ENCODE results near the gene CRPPA.

CRPPA gene

DNA sequence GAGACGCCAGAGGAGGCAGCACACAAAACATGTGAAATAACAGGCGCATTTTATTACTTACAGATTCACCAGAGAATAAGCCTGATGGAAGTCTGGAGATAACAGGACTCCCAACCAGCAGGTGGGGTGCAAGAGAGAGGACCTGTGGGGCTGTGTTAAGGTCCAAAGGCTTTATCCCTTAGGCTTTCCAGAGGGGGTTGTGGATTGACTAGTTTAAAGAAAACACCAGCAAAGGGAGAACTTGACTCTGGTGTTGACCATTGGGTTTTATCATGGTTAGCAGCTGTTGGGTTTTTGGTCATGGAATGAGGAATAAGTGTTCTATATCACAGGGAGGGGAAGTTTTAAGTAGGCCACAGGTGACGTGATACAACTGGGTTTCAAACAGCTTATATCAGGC lies 1.6 kb upstream of the CRPPA start:
- DNase-seq: no peak

DNA sequence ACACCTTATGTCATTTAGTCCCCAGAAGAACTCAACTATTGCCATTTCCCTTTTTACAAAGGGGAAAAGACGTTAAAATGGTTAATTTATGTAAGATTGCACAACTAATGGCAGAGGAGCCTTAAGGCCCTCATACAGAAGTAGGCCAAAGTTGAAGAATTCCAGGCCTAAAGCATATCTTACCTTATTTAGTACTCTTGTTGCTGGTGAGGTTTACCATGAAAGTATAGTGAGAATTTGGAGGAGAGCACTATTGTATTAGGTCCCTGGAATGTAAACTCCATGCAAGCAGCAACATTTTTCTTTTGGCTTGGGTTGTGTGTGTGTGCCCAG lies 731 bp upstream of the CRPPA start:
- peak; percentile 77 for DNase-seq

DNA sequence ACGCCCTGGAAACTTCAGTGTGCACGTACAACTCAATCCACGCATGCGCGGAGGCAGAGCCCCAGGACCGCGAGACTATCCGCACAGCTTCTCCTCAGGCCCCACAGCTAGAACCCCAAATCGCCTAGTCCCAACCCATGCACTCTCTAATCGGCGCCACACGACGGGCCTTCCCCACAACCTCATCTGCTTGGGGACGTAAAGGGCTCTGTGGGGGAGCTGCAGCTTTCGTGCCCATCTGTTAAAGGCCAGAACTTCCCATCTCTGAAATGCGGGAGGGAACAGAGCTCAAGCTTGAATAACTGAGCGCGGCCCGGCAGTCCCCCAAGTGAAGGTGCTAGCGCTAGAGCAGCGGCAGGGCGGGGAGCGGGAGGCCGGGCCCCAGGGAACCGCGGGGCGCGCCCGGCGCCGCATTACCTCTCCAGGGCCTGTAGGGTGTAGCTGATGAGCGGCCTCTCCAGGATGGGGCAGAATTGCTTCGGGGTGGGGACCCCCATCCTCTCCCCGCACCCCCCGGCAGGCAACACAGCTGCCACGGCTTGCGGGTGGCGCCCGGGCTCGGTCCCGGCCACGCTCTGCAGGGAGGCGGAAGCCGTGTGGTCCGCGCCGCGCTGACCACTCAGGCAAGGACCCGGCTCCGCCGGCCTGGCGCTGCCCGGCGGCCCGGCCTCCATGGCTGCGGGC lies 547 bp downstream of the CRPPA start:
- peak; percentile 90 for DNase-seq

DNA sequence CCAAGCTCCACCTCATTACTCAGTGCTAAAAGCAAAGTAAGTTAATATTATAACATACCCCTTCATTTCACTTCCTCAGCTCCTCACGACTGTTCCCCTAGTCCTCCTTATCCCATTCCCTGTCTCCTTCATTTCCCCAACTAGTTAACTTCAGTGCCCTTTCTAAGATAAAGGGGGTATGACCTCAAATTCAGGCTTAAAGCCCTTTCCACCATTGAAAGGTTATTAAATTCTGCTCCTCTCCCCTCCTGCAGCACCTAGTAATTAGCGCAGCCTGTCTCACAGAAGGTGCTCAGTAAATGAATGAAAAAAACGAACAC lies 1.0 kb downstream of the CRPPA start:
- no peak for DNase-seq

DNA sequence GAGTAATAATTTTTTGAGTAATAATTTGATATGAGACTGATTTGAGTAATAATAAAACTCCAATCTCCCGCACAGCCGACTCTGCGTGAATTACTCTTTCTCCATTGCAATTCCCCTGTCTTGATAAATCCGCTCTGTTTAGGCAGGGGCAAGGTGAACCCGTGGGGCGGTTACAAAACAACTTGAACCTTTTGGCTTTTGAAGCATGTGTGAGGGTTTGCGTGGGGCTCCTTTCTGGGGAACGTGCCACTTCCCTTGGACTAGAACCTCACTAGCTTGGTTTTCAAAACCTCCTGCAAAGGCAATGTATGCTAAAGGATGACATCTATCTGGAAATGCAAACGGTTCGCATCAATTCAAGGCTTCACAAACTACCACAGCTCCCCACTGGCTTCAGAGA lies 1.5 kb downstream of the CRPPA start:
- DNase-seq: no peak

DNA sequence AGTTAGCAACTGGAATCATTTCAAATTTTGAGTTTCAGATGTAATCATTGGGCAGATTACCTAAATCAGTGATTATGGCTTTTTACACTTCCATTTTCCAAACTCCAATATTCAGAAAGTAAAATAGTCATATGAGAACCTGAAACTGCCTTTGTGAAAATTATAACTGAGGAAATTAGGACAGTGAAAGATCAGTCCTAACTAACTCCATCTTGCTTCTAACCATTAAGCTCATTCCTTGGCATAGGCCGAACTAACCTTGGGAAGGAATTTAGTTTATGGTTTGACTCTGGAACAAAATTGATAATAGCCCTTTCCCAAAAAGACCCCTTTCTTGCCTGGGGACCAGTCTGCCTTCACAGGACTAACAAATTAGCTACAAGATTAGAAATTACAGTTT lies 2.2 kb downstream of the CRPPA start:
- DNase-seq: no peak

DNA sequence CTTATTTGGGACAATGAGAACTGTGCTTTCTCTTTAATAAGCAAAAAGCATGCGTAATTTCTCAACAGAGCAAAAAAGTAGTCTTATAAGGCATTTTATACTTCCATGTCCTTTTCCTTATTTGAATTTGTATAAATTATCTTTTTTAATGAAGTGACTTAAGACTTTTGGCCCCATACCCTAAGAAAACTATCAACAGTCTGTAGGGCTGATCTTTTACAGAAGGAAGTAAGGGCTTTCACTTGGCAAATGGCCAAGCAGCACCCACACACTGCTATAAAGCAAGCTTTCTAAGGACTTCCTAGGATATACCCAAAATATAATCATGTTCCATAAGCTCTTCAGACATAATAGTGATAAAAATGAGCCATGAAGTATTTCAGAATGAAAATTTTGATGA lies 3.4 kb downstream of the CRPPA start:
- no peak for DNase-seq

DNA sequence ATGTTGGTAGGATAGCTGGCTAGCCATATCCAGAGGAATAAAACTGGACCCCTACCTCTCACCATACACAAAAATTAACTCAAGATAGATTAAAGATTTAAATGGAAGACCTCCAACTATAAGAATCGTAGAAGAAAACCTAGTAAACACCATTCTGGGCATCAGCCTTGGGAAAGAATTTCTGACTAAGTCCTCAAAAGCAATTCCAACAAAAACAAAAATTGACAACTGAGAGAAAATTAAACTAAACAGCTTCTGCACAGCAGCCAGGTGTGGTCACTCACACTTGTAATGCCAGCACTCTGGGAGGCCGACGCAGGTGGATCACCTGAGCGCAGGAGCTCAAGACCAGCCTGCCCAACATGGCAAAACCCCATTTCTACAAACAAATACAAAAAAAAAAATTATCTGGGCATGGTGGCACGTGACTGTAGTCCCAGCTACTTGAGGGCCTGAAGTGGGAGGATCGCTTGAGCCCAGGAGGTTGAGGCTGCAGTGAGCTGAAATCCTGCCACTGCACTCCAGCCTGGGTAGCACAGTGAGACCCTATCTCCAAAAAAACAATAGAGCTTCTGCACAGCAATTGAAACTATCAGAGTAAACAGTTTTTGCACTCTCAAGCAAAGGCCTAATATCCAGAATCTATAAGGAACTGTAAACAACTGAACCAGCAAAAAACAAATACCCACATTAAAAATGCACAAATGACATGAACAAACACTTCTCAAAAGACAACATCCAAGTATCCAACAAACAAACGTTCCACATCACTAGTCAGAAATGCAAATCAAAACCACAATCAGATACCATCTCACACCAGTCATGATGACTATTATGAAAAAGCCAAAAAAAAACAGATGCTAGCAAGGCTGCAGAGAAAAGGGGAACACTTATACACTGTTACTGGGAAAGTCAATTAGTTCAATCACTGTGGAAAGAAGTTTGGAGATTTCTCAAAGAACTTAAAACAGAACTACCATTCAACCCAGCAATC lies 4.8 kb downstream of the CRPPA start:
- DNase-seq: peak; percentile 77

DNA sequence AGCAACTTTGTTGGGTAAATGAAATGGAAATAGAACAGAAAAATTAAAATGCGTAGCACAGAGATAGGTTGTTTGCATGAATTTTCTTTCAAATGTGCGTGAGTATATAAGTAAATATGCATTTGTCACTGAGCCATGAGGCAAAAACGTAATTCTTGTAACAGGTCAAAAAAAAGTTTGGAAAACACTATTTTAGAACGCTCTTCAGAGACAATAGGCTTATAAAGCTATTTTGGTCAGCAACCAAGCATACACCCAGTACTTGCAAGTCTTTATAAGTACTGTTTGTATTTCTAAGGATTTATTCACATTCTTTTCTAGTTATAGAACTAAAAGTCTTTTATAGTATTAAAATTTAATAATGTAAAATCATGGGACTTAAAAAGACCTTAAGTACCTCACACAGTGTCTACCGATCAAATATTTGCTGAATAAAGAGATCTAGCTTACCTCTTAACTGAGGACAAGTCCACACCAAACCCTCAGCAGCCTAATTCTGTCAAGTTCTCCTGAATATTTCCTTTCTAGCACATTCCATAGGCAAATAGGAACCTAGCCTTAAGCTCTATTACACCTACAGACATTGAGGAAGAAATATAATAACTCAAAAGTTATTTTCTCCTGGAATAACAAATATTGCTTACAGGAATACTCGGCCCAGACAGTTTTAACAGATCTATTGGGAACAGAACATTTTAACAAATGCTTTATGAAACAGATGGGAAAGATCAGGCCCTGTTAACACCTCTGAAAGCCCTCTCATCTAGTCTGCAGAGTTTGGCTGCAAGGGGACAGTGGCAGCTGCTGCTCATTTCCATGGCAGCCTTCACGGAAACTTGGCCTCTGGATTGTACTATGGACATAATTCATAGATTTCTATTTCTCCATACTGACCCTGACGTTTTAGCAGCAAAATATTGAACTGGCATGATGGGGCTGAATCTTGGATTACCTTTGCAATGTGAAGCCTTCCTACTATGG lies 8.8 kb downstream of the CRPPA start:
- DNase-seq: no peak

DNA sequence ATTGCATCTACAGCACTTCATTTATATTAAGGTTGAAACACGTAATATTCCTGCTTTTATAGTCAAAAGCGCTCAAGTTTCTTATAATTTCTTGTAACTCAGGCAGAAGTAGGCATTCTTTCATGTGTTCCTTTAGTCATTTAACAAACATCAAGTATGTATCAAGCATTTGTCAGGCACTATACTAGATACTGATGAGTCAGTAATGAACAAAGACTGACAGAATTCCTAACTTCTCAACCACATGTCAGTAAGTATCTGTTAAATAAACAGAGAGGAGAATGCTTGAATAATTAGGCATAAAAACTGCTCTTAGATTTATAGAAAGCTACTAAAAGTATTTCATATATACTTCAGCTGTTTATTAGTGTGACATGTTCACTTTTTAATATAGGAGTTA lies 9.9 kb downstream of the CRPPA start:
- peak; percentile 29 for DNase-seq

DNA sequence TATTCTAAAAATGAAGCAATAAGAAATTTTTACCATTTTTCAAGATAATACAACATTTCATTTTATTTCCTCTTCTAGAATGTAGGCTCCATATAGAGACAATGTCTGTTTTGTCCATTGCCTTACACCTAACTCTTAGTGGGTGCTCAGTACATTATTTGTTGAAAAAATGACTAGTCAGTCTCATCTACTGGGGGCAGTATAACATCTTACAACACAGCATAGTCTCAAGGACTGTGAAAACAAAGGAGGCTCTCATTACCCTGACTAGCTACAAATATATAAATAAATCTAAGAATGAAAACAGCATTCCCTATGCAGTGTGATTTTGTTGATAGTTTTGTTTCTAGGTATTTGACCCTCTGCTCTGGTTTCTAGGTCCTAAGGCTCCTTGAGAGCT lies 11.6 kb downstream of the CRPPA start:
- DNase-seq: no peak

DNA sequence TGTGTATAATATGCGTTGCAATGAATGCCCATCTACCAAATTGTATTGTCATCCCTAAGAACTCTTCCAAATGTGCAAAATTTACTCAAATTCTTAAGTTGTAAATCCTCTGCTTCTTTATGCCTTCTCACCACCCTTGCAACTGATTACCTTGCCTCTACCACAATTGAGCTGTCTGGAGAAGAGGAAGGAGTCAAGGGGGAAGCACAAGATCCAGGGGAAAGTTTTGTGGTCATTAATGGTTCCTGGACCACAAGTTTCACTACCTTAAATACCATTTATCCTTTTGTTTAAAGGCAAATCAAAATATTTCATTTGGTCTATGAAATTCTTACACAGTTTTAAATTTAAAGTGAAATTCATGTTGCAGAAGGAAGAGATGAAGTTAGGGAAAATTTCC lies 16.7 kb downstream of the CRPPA start:
- DNase-seq: no peak

DNA sequence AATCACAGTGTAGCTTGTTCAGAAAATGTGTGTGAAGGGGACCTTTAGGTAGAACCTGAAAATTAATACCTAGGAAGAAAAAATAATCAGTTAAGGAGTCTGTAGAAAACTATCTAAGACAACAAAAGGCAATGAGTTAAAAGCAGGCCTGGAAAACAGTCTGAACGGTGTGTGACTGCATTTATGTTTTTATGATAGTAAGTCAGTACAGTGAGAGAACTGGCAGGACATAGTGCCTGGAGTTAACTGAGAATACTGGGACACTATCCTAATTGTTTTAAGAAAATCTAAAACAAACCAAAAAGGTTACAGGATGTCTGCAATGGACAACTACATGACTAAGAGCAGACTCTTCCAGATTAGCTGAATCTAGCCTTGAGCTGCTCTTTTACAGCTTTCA lies 17.9 kb downstream of the CRPPA start:
- DNase-seq: no peak

DNA sequence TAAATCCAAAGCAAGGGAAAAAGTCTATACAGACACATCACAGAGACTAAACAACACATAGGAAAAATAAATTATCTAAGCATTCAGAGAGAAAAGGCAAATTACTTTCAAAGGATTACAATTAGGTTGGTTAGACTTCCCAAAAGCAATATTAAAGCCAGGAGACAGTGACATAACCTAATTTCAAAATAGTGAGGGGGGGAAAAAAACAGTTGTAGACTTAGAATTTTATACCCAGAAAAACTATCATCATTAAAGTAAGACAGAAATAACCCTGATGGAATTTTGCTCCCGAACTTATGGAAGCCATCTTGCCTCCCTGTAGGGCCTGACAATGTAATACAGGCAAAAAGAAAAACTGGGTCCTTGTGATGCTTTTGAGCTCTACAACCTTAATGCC lies 18.4 kb downstream of the CRPPA start:
- no peak for DNase-seq

DNA sequence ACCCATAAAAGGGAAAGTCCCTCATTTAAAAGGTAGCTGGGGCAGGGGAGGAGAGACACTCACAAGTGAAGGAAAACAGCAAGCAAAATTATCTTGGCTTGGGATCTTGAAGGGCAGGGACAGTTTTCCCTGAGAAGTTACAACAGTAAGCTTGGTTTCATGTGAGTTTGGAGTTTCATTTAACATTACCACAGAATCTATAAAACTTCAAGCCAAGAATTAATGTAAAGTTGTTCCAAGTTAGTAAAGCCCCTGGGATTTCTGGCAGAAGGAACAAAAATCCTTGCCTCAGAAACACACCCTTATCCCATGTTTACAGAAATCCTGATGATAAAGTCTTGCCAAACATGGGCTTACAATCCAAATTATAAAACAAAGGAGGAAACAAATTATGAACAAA lies 19.2 kb downstream of the CRPPA start:
- no peak for DNase-seq

DNA sequence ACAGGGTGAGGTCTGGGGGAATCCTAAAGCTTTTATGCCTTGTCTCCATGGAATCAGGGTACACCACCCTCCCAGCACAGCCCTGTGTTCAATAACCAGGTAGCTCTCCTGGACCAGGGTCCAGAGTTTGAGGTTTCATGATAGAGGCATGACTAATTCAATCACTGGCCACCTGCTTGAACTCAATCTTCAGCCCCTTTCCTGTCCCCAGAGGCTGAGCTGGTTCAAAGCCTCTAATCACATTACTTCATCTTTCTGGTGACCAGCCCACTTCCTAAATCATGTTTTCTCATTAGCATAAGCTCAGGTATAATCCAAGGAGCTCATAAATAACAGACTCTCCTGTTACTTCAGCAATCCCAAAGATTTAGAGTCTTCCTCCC lies 20.5 kb downstream of the CRPPA start:
- DNase-seq: no peak

DNA sequence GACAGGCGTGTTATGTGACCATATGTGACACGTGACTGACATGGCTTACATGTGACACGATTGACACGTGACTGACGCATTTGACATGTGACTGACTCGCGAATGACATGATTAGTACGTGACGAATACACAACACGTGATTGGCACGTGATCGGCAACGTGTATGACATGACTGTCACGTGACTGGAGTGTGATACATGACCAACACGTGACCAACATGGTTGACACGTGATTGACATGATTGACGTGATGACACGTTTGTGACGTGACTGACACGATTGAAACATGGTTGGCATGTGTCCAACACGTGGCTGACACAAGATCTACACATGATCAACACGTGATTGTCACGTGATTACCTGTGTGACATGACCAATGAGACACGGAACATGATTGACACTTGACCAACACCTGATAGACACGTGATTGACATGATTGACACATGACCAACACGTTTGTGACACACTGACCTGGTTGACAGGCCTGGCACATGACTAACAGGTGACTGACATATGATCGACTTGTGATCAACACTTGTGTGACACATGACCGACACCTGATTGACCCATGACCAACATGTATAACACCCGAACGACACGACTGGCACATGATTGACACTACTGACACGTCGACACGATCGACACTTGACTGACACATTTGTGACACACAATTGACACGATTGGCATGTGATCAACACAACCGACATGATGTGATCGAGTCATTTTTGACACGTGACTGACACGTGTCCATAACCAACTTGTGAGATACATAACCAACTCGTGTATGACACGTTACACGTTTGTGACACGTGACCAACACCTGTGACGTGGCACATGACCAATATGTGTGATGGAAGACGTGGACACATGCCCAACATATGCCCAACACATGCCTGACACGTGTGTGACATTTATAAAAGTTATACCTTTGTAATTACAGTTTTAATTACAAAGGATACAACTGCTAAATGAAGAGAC lies 21.1 kb downstream of the CRPPA start:
- no peak for DNase-seq

DNA sequence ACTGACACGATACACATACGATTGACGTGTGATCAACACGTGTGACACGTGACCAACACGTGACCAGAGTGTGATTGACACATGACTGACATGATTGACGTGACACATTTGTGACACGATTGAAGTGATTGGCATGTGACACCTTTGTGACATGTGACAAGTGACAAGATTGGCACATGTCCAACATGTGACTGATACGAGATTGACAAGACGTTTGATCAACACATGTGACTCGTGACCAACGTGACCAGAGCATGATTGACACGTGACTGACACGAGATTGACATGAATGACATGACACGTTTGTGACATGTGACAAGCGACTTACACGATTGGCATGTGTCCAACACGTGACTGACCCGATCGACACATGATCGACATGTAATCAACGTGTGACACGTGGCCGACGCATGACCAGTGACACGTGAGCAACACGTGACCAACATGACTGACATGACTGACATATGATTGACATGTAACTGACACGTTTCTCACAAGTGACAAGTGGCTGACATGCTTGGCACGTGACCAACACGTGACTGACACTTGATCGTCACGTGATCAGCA lies 22.0 kb downstream of the CRPPA start:
- DNase-seq: no peak

DNA sequence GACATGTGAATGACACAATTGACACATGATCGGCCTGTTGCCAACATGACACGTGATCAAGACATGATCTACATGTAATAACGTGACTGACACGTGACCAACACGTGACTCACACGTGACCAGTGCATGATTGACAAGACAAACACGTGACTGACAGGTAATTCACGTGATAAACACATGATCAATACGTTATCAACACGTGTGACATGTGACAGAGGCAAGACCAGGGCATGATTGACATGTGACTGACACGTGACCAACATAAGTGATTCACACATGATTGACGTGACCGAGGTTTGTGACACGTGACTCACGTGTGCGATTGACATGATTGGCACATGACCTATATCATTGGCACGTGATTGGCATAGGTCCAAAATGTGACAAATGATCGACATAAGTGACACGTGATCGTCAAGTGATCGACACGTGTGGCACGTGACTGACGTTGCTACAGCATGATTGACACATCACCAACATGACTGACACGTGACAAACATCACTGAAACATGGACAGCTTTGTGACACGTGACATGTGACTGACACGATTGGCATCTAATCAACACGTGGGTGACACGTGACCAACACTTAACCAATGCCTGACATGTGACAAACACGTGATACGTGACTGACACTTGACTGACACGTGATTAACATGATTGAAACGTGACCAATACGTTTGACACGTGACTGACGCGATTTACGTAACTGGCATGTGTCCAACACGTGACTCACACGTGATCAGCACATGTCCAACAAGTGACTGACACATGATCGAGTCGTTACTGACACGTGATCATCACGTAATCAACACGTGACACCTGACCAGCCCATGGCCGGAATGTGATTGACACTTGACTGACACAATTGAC lies 23.0 kb downstream of the CRPPA start:
- DNase-seq: no peak

DNA sequence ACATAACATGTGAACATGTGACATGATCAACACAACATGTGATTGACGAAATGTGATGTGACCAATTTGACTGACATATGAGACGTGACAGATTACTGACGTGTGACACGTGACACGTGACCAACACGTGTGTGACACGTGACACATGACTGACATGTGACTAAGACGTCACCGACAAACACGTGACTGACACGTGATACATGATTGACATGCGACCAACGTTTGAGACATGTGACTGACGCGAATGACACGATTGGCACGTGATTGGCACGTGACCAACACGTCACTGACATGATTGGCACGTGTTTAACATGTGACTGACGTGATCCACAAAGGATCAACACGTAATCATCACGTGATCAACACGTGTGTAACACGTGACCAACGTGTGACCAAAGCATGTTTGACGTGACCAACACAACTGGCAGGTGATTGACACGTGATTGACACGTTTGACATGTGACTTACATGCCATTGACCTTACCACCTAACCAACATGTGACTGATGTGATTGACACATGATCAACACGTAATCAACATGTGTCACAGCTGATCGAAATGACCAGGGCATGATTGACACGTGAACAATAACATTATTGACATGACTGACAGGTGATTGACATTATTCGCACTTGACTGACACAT lies 23.7 kb downstream of the CRPPA start:
- DNase-seq: no peak

All from fibroblast of skin of right quadriceps (primary cell).